GM23338 (cell line): ENCODE data around the gene ZC2HC1B. TPM values are rescaled to one million over a fixed set of nuclear protein-coding genes. Genes with fewer than 3 reads are reported as not detected.

ENCODE experiments used
- ATAC-seq: fragments of 200-7000 bp; cut with Tn5 transposase; 3 replicates; pipeline ENCODE4 v1.9.1; 2020
- DNase-seq: peaks from one replicate; pipeline ENCODE4 v3.0.0-alpha.2; 2015; ENCODE audit warnings: low spot score
- H2AFZ ChIP-seq: fragments of 200-600 bp; sonication (generic); 2 replicates; pipeline ENCODE4 v1.8.0; 2016; ENCODE audit warnings: antibody characterized with exemption, mild to moderate bottlenecking, moderate library complexity
- H3F3A ChIP-seq: fragments of 200-600 bp; sonication (generic); replicated peaks from 2 replicates; pipeline ENCODE4 v1.8.0; 2017; ENCODE audit warnings: antibody characterized with exemption, mixed run types, low read depth
- H3K27ac ChIP-seq: fragments of 200-600 bp; sonication (generic); 2 replicates; pipeline ENCODE4 v1.6.1; 2016; ENCODE audit warnings: low read depth
- H3K27me3 ChIP-seq: fragments of 200-600 bp; sonication (generic); 2 replicates; pipeline ENCODE4 v1.8.0; 2016; ENCODE audit warnings: mild to moderate bottlenecking, mixed run types, moderate library complexity; ENCODE audit not compliant: insufficient read depth
- H3K36me3 ChIP-seq: fragments of 200-600 bp; sonication (generic); 2 replicates; pipeline ENCODE4 v1.8.0; 2016; ENCODE audit warnings: mild to moderate bottlenecking; ENCODE audit not compliant: insufficient read depth
- H3K4me1 ChIP-seq: fragments of 200-600 bp; sonication (generic); 2 replicates; pipeline ENCODE4 v1.8.0; 2016; ENCODE audit warnings: mild to moderate bottlenecking, moderate library complexity; ENCODE audit not compliant: insufficient read depth
- H3K4me2 ChIP-seq: fragments of 200-600 bp; sonication (generic); 2 replicates; pipeline ENCODE4 v1.7.1; 2017; ENCODE audit warnings: mixed run types
- H3K4me3 ChIP-seq: fragments of 200-600 bp; sonication (generic); 2 replicates; pipeline ENCODE4 v1.6.1; 2016; ENCODE audit warnings: mixed run types
- H3K79me2 ChIP-seq: fragments of 200-600 bp; sonication (generic); replicated peaks from 2 replicates; pipeline ENCODE4 v1.8.0; 2017; ENCODE audit warnings: mild to moderate bottlenecking; ENCODE audit not compliant: insufficient read depth
- H3K9me2 ChIP-seq: fragments of 200-600 bp; sonication (generic); 2 replicates; pipeline ENCODE4 v1.8.0; 2017; ENCODE audit not compliant: insufficient read depth
- H4K20me1 ChIP-seq: fragments of 200-600 bp; sonication (generic); replicated peaks from 2 replicates; pipeline ENCODE4 v1.8.0; 2017; ENCODE audit warnings: mild to moderate bottlenecking; ENCODE audit not compliant: insufficient read depth
- H3K27ac Mint-ChIP-seq: 2 replicates; pipeline ENCODE4 v1.8.0; 2020; ENCODE audit warnings: inconsistent platforms, mild to moderate bottlenecking, moderate library complexity, mixed read lengths
- H3K27me3 Mint-ChIP-seq: 3 replicates; pipeline ENCODE4 v1.8.0; 2022; ENCODE audit warnings: low read depth, mild to moderate bottlenecking, moderate library complexity, mixed read lengths, inconsistent platforms; ENCODE audit not compliant: insufficient read depth, poor library complexity
- H3K36me3 Mint-ChIP-seq: 3 replicates; pipeline ENCODE4 v1.8.0; 2021; ENCODE audit warnings: low read depth, mild to moderate bottlenecking, inconsistent platforms, moderate library complexity, mixed read lengths
- H3K4me1 Mint-ChIP-seq: 3 replicates; pipeline ENCODE4 v1.8.0; 2020; ENCODE audit warnings: mild to moderate bottlenecking, inconsistent platforms, mixed read lengths
- H3K4me3 Mint-ChIP-seq: 3 replicates; pipeline ENCODE4 v1.8.0; 2021; ENCODE audit warnings: moderate library complexity, mild to moderate bottlenecking, inconsistent platforms, mixed read lengths
- H3K9me3 Mint-ChIP-seq: 3 replicates; pipeline ENCODE4 v1.8.0; 2020; ENCODE audit warnings: moderate library complexity, mild to moderate bottlenecking, inconsistent platforms, mixed read lengths
- CREB1 ChIP-seq: fragments of 250-450 bp; sonication (Bioruptor Pico); IDR thresholded peaks from 2 replicates; pipeline ENCODE4 v1.5.0; 2020; ENCODE audit warnings: low read depth, mild to moderate bottlenecking, moderate library complexity
- CTCF ChIP-seq, 2 experiments: fragments of 200-600 bp in 1 of 2; sonication (generic) in 1 of 2; conservative IDR thresholded peaks; 2 replicates each; pipeline versions ENCODE4 v1.5.1 to v1.6.1; 2016 to 2017; ENCODE audit warnings: antibody characterized with exemption in 2 of 2, low read depth in 2 of 2, mild to moderate bottlenecking in 2 of 2, moderate library complexity in 1 of 2
- JUNB ChIP-seq: IDR thresholded peaks from one replicate; pipeline ENCODE4 v1.6.1; 2016; ENCODE audit warnings: antibody characterized with exemption; ENCODE audit not compliant: unreplicated experiment
- NANOG ChIP-seq: IDR thresholded peaks from 2 replicates; pipeline ENCODE4 v1.6.1; 2016; ENCODE audit warnings: antibody characterized with exemption, borderline replicate concordance
- STAT1 ChIP-seq: IDR thresholded peaks from one replicate; pipeline ENCODE4 v1.6.1; 2016; ENCODE audit warnings: antibody characterized with exemption; ENCODE audit not compliant: unreplicated experiment
- ZNF114 ChIP-seq: fragments of 250-450 bp; sonication (Bioruptor Pico); IDR thresholded peaks from 2 replicates; pipeline ENCODE4 v1.5.0; 2020; ENCODE audit warnings: mild to moderate bottlenecking, moderate library complexity
- ZNF462 ChIP-seq: fragments of 250-450 bp; sonication (Bioruptor Pico); IDR thresholded peaks from 2 replicates; pipeline ENCODE4 v1.5.0; 2020; ENCODE audit warnings: mild to moderate bottlenecking, moderate library complexity
- polyA plus RNA-seq: library from polyadenylated mRNA; unstranded; fragments of >200 nt; fragmentation: Nextera tagmentation; extraction: Ambion mirVana; gene quantifications from 2 replicates; pipeline ENCODE4 v1.2.1, GENCODE V29; 2016
- total RNA-seq: library from RNA; depleted of rRNA; stranded (reverse); fragments of >200 nt; shearing (Covaris generic); gene quantifications from 2 replicates; pipeline ENCODE4 v1.2.3, GENCODE V29; 2014
- TF ChIP-seq, protein P1 (sequence below): IDR thresholded peaks from one replicate; pipeline ENCODE4 v1.6.1; 2018; ENCODE audit warnings: antibody characterized with exemption; ENCODE audit not compliant: unreplicated experiment

ZC2HC1B gene
- total and polyA plus RNA-seq, 2 experiments from 2014 or later, result not detected

DNA sequence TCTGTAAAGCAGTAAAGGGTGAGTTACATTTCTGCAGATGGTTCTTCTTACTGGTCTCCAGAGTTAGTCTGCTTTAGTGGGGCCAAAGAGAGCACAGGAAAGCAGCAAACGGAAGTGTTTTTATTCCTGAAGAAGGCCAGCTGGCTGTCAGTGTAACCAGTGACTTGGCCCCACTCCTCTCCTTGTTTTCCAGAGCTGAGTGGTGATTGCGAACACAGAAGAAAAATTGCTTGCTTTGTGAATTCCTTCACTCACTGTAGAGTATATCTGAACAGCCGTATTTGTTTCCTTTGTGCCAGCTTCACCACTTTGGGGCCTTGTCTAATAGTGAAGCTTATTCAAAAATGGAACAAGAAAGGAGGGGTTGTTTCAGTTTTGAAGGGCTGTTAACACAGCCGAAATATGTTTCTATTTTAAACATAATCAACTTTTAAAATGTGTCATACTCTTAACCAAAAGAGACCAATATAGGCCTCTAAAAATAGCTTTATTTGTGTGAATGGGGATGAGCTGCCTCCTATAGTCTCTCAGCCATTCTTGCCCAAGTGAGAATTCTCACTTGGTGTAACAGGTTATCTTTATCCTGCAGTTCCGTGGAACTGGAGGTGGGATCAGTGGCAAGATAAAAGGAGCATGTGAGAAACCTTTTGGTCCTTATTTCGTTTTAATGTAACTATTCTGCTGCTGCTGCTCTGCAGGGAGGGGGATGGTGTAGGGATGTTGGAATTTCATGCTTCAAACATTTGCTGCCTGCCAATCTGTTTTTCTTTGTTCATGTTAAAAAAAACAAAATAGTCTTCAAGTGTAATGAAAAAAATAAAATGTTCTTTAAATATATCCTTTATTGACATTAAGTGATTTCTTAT is 37.8 kb downstream of the ZC2HC1B start:
- Histone ChIP-seq H3K9me2 (no peaks in the 10 kb centered on the region), H3K79me2 (no peaks in the 10 kb centered on the region), H3K4me2 (no peak overlapping the region), H3K4me3 (no peak overlapping the region), H3K27ac (no peak overlapping the region), H3K27me3 (no peaks in the 10 kb centered on the region), H4K20me1 (no peaks in the 10 kb centered on the region), H2AFZ (0 out of 2 replicates have a peak overlapping the region, but pooled peaks have one; percentile 1), H3K36me3 (no peaks in the 10 kb centered on the region), H3K4me1 (no peaks in the 10 kb centered on the region), H3F3A (no peaks in the 10 kb centered on the region)
- DNase-seq, result no peak
- no peaks in the 10 kb centered on the region for H3K4me1 Mint-ChIP-seq
- H3K36me3 Mint-ChIP-seq, result no peaks in the 10 kb centered on the region
- ATAC-seq, result no peak
- no peaks in the 10 kb centered on the region for H3K27me3 Mint-ChIP-seq
- TF ChIP-seq CTCF (conservative IDR thresholded peaks at IDR 0.05; ENCODE audit: low read depth in 2 of 2), result no peak
- no peak for TF ChIP-seq JUNB
- no peak for TF ChIP-seq CREB1 (CRISPR knock-in tag)
- TF ChIP-seq, protein P1, sequence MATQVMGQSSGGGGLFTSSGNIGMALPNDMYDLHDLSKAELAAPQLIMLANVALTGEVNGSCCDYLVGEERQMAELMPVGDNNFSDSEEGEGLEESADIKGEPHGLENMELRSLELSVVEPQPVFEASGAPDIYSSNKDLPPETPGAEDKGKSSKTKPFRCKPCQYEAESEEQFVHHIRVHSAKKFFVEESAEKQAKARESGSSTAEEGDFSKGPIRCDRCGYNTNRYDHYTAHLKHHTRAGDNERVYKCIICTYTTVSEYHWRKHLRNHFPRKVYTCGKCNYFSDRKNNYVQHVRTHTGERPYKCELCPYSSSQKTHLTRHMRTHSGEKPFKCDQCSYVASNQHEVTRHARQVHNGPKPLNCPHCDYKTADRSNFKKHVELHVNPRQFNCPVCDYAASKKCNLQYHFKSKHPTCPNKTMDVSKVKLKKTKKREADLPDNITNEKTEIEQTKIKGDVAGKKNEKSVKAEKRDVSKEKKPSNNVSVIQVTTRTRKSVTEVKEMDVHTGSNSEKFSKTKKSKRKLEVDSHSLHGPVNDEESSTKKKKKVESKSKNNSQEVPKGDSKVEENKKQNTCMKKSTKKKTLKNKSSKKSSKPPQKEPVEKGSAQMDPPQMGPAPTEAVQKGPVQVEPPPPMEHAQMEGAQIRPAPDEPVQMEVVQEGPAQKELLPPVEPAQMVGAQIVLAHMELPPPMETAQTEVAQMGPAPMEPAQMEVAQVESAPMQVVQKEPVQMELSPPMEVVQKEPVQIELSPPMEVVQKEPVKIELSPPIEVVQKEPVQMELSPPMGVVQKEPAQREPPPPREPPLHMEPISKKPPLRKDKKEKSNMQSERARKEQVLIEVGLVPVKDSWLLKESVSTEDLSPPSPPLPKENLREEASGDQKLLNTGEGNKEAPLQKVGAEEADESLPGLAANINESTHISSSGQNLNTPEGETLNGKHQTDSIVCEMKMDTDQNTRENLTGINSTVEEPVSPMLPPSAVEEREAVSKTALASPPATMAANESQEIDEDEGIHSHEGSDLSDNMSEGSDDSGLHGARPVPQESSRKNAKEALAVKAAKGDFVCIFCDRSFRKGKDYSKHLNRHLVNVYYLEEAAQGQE, result no peak
- H3K4me3 Mint-ChIP-seq, result no peak overlapping the region
- no peaks in the 10 kb centered on the region for H3K9me3 Mint-ChIP-seq
- H3K27ac Mint-ChIP-seq, result no peak overlapping the region

DNA sequence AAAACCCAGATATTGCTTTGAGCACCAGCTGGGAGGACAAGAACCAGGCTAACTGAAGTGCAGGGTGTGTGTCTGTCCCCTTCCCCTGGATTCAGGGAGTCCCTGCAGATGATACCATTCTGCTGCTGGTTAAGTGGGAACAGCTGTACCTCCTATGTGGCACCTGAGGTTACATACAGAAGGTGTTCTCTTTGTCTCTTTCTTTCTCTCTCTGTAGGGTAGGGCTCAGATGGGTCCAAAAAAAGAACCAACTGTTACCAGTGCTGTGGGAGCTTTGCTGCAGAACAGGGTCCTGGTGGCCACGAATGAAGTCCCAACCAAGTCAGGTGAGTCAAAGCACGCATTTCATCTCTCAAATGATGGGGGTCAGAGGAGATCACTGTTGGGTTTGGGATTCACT is 38.6 kb downstream of the ZC2HC1B start:
- DNase-seq (no peak), ATAC-seq (no peak)
- Mint-ChIP-seq H3K4me3 (no peak overlapping the region), H3K4me1 (no peaks in the 10 kb centered on the region), H3K9me3 (no peaks in the 10 kb centered on the region), H3K27ac (no peak overlapping the region), H3K36me3 (no peaks in the 10 kb centered on the region), H3K27me3 (no peaks in the 10 kb centered on the region)
- Histone ChIP-seq H3K4me2 (no peak overlapping the region), H3K27me3 (no peaks in the 10 kb centered on the region), H2AFZ (no peak overlapping the region; the same call in 1 of the 2 replicates), H3F3A (no peaks in the 10 kb centered on the region), H3K9me2 (no peaks in the 10 kb centered on the region), H3K27ac (no peak overlapping the region), H3K79me2 (no peaks in the 10 kb centered on the region), H3K36me3 (no peaks in the 10 kb centered on the region), H4K20me1 (no peaks in the 10 kb centered on the region), H3K4me3 (no peak overlapping the region), H3K4me1 (no peaks in the 10 kb centered on the region)
- TF ChIP-seq NANOG (no peak), STAT1 (no peak), CREB1 (CRISPR knock-in tag) (no peak), ZNF114 (no peak), ZNF462 (CRISPR knock-in tag) (no peak)
